Tibial artery (tissue), 4 donors: ENCODE results near the gene SCAF1.

Source experiments
- DNase-seq, 2 donors: peaks; one replicate each; pipeline ENCODE4 v3.0.0-alpha.2; 2019
- H3K27ac ChIP-seq, 2 donors: fragments of 200-600 bp; sonication (generic) in 1 of 2; 1 replicate in 1 of 2; 2 replicates in 1 of 2; pipeline ENCODE4 v1.5.1; 2018 to 2019; ENCODE audit warnings: mild to moderate bottlenecking in 1 of 2
- H3K27me3 ChIP-seq, 2 donors: fragments of 200-600 bp; sonication (generic) in 1 of 2; one replicate each; pipeline versions ENCODE4 v1.5.1 to v1.6.0; 2016 to 2019
- H3K36me3 ChIP-seq, 3 donors: fragments of 200-600 bp; sonication (generic) in 2 of 3; one replicate each; pipeline ENCODE4 v1.5.1; 2016 to 2019; ENCODE audit warnings: mild to moderate bottlenecking in 2 of 3
- H3K4me1 ChIP-seq, 4 donors: fragments of 200-600 bp; sonication (generic) in 2 of 4; 1 replicate in 3 of 4; 2 replicates in 1 of 4; pipeline ENCODE4 v1.5.1; 2016 to 2019
- H3K4me3 ChIP-seq, 2 donors: fragments of 200-600 bp; sonication (generic) in 1 of 2; 1 replicate in 1 of 2; 2 replicates in 1 of 2; pipeline ENCODE4 v1.5.1; 2018 to 2019; ENCODE audit warnings: mild to moderate bottlenecking in 2 of 2
- H3K9me3 ChIP-seq, 3 donors: fragments of 200-600 bp; sonication (generic) in 1 of 3; one replicate each; pipeline ENCODE4 v1.5.1; 2016 to 2019
- CTCF ChIP-seq, 2 experiments: fragments of 200-600 bp in 1 of 2; fragments of 450-650 bp in 1 of 2; IDR thresholded peaks; one replicate each; pipeline ENCODE4 v1.5.1; 2017 to 2019; ENCODE audit warnings: antibody characterized with exemption in 2 of 2, mild to moderate bottlenecking in 1 of 2, moderate library complexity in 1 of 2
- intact Hi-C: fragments of 100-400 bp; cut with DNase I; formaldehyde crosslinking; loops from one replicate; pipeline ENCODE4 v1.15.0; 2023; ENCODE audit warnings: low total_unique reads

The SCAF1 gene

GRCh38 chr19:49657493-49658138 is 15.6 kb downstream of the SCAF1 start:
- Histone ChIP-seq H3K36me3 (peaks cover 78 to 100% (median 100%) of the 10 kb centered on the region in 3 donors), H3K27me3 (no peaks in the 10 kb centered on the region), H3K27ac (no peak overlapping the region), H3K4me1 (no peaks in the 10 kb centered on the region), H3K9me3 (no peaks in the 10 kb centered on the region), H3K4me3 (no peak overlapping the region)
- no peak for DNase-seq
- intact Hi-C loops = no loop called here
- TF ChIP-seq CTCF (IDR thresholded peaks at IDR 0.05) = no peak

- no peak for TF ChIP-seq CTCF (IDR thresholded peaks at IDR 0.05)
- no peak overlapping the region for H3K27ac ChIP-seq
- no peak for DNase-seq
- no peak overlapping the region for H3K4me3 ChIP-seq
- intact Hi-C loops = no loop called here
- H3K9me3 ChIP-seq = no peaks in the 10 kb centered on the region
- peaks cover 75 to 100% (median 100%) of the 10 kb centered on the region in 3 donors for H3K36me3 ChIP-seq
- H3K4me1 ChIP-seq = peaks cover 0 to under 1% (median 0%) of the 10 kb centered on the region in 4 donors
- H3K27me3 ChIP-seq = no peaks in the 10 kb centered on the region
These were observed 16.1 kb downstream of the SCAF1 start for GRCh38 chr19:49658139-49658517.

GRCh38 chr19:49658566-49659442 is 16.8 kb downstream of the SCAF1 start:
- H3K36me3 ChIP-seq = peaks cover 69 to 94% (median 94%) of the 10 kb centered on the region in 3 donors
- no peaks in the 10 kb centered on the region for H3K9me3 ChIP-seq
- no peak overlapping the region for H3K27ac ChIP-seq
- no peak for TF ChIP-seq CTCF (IDR thresholded peaks at IDR 0.05)
- no peaks in the 10 kb centered on the region for H3K27me3 ChIP-seq
- no peak for DNase-seq
- intact Hi-C loops = no loop called here
- H3K4me3 ChIP-seq = no peak overlapping the region
- H3K4me1 ChIP-seq = peaks cover 0 to 7% (median 3%) of the 10 kb centered on the region in 4 donors

- Histone ChIP-seq H3K4me3 (no peak overlapping the region), H3K9me3 (no peaks in the 10 kb centered on the region), H3K36me3 (peaks cover 58 to 78% (median 77%) of the 10 kb centered on the region in 3 donors), H3K27me3 (no peaks in the 10 kb centered on the region), H3K27ac (no peak overlapping the region), H3K4me1 (peaks cover 0 to 17% (median 8%) of the 10 kb centered on the region in 4 donors)
- TF ChIP-seq CTCF (IDR thresholded peaks at IDR 0.05) = no peak
- no peak for DNase-seq
- intact Hi-C loops = no loop called here
These were observed 18.4 kb downstream of the SCAF1 start for GRCh38 chr19:49660338-49660961.

DNA sequence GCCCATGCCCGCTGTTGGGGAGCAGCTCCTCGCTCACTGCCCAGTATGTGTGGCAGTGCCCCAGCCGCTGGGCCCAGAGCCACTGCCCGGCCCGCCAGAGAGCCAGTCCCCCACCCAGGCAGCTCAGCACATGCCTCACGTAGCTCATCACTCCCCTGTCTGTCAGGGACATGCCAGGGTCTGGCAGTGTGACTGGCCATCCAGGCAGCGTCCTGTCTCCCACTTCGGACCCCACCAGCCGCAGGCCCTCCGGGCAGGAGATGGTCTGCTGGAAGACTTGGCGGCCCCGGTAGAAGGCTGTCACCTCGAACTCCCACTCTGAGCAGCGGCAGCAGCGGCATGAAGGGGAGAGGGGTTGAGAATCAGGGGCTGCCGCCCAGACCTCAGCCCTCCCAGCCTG is 20.0 kb downstream of the SCAF1 start:
- Histone ChIP-seq H3K9me3 (no peaks in the 10 kb centered on the region), H3K27me3 (no peaks in the 10 kb centered on the region), H3K27ac (no peak overlapping the region), H3K4me3 (no peak overlapping the region), H3K36me3 (peaks cover 45 to 62% (median 62%) of the 10 kb centered on the region in 3 donors), H3K4me1 (peaks cover 0 to 28% (median 18%) of the 10 kb centered on the region in 4 donors)
- DNase-seq = no peak
- intact Hi-C loops = no loop called here
- TF ChIP-seq CTCF (IDR thresholded peaks at IDR 0.05) = no peak
